A673 (cell line): ENCODE data around the gene RIN2. TPM values are rescaled to one million over a fixed set of nuclear protein-coding genes. Genes with fewer than 3 reads are reported as not detected.
A peak's percentile ranks its signal among the peaks of the same experiment; 100 is the strongest.
"Not testable (repeated sequence)": the region's sequence is repeated elsewhere in the genome, so short reads cannot be mapped to it uniquely, and the experiment has no call there.

ENCODE experiments used
- BruUV-seq: library from RNA; stranded (reverse); fragments of 400-500 nt; replicated peaks from 2 replicates; lab custom pipeline; 2021; lab: Mats Ljungman, UMichigan
- CTCF ChIA-PET: fragments of 300-600 bp; sonication (Branson Sonifier 250); formaldehyde crosslinking; loops from one replicate; lab custom pipeline; 2022; ENCODE audit warnings: antibody characterized with exemption; lab: Charles Lee
- POLR2A ChIA-PET: fragments of 300-600 bp; sonication (Branson Sonifier 250); formaldehyde crosslinking; loops from one replicate; lab custom pipeline; 2022; ENCODE audit warnings: antibody characterized with exemption; ENCODE audit not compliant: low non-redundant PET; lab: Charles Lee
- DNase-seq: peaks from one replicate; pipeline ENCODE4 v3.0.0-alpha.2; 2015; ENCODE audit warnings: low spot score
- H3K27ac ChIP-seq: fragments of 200-600 bp; sonication (generic); 2 replicates; pipeline ENCODE4 v1.5.1; 2016; ENCODE audit warnings: mixed run types, low read depth, mild to moderate bottlenecking, mixed read lengths, antibody characterized with exemption, low read length; ENCODE audit not compliant: poor library complexity, severe bottlenecking
- H3K27me3 ChIP-seq: fragments of 200-600 bp; sonication (generic); replicated peaks from 2 replicates; pipeline ENCODE4 v1.6.1; 2017; ENCODE audit warnings: mixed run types, low read depth, mild to moderate bottlenecking, mixed read lengths, antibody characterized with exemption, low read length; ENCODE audit not compliant: insufficient read depth, poor library complexity
- H3K36me3 ChIP-seq: fragments of 200-600 bp; sonication (generic); 2 replicates; pipeline ENCODE4 v1.6.1; 2016; ENCODE audit warnings: mixed run types, mild to moderate bottlenecking, mixed read lengths, antibody characterized with exemption, low read length; ENCODE audit not compliant: insufficient read depth, poor library complexity, severe bottlenecking
- H3K4me1 ChIP-seq: fragments of 200-600 bp; sonication (generic); 2 replicates; pipeline ENCODE4 v1.6.1; 2017; ENCODE audit warnings: mixed run types, mild to moderate bottlenecking, mixed read lengths, antibody characterized with exemption, low read length; ENCODE audit not compliant: insufficient read depth, poor library complexity, severe bottlenecking
- H3K4me3 ChIP-seq: fragments of 200-600 bp; sonication (generic); 2 replicates; pipeline ENCODE4 v1.5.1; 2016; ENCODE audit warnings: low read depth, mixed run types, mild to moderate bottlenecking, mixed read lengths, low read length; ENCODE audit not compliant: poor library complexity, severe bottlenecking
- H3K9me3 ChIP-seq: fragments of 200-600 bp; sonication (generic); 2 replicates; pipeline ENCODE4 v1.6.1; 2016; ENCODE audit warnings: mixed run types, low read depth, mild to moderate bottlenecking, mixed read lengths, antibody characterized with exemption, low read length; ENCODE audit not compliant: poor library complexity, severe bottlenecking
- CTCF ChIP-seq: fragments of 300-800, 200-600 bp; sonication (generic); conservative IDR thresholded peaks from 2 replicates; pipeline ENCODE4 v1.5.1; 2017; ENCODE audit warnings: low read depth, mild to moderate bottlenecking, antibody characterized with exemption, low read length, moderate library complexity, mixed read lengths
- EZH2 ChIP-seq: fragments of 200-600 bp; sonication (generic); IDR thresholded peaks from 2 replicates; pipeline ENCODE4 v1.6.1; 2017; ENCODE audit warnings: borderline replicate concordance, low read depth, mild to moderate bottlenecking, mixed read lengths, antibody characterized with exemption, low read length; ENCODE audit not compliant: poor library complexity, severe bottlenecking
- intact Hi-C: fragments of 100-400 bp; cut with micrococcal nuclease; formaldehyde crosslinking; loops from one replicate; pipeline ENCODE4 v1.10.0; 2022; ENCODE audit not compliant: unreplicated experiment
- total RNA-seq: library from RNA; stranded (reverse); gene quantifications from 2 replicates; pipeline ENCODE4 v1.2.3, GENCODE V29; 2021

The RIN2 gene
- total RNA-seq, 1 experiment from 2014 or later = 14.6 TPM

- ChIA-PET POLR2A (no interaction called here), CTCF (no interaction called here)
- peak overlapping the region; percentile 58 for H3K27ac ChIP-seq
These were observed 7.9 kb upstream of the RIN2 start for GRCh38 chr20:19750101-19750606.

GRCh38 chr20:19750907-19751636, 7.0 kb upstream of the RIN2 start:
- no TSS peak for BruUV-seq
- H3K27ac ChIP-seq = peak overlapping the region; percentile 58
- no peaks in the 10 kb centered on the region for H3K9me3 ChIP-seq
- ChIA-PET CTCF (no interaction called here), POLR2A (no interaction called here)
- intact Hi-C loops = no loop called here
- DNase-seq = no peak
- TF ChIP-seq EZH2 (no peak), CTCF (no peak)
- peaks cover 28% of the 10 kb centered on the region for H3K4me1 ChIP-seq
- H3K27me3 ChIP-seq = no peaks in the 10 kb centered on the region
- no peak overlapping the region for H3K4me3 ChIP-seq
- no peaks in the 10 kb centered on the region for H3K36me3 ChIP-seq

More at GRCh38 chr20:19750101-19750606, 7.9 kb upstream of the RIN2 start:
- BruUV-seq = no TSS peak
- H3K36me3 ChIP-seq = no peaks in the 10 kb centered on the region
- no peak overlapping the region for H3K4me3 ChIP-seq
- H3K9me3 ChIP-seq = no peaks in the 10 kb centered on the region
- intact Hi-C loops = no loop called here
- no peak for TF ChIP-seq CTCF
- no peak for TF ChIP-seq EZH2
- peak; percentile 72 for DNase-seq
- H3K4me1 ChIP-seq = peaks cover 28% of the 10 kb centered on the region
- H3K27me3 ChIP-seq = no peaks in the 10 kb centered on the region

DNA sequence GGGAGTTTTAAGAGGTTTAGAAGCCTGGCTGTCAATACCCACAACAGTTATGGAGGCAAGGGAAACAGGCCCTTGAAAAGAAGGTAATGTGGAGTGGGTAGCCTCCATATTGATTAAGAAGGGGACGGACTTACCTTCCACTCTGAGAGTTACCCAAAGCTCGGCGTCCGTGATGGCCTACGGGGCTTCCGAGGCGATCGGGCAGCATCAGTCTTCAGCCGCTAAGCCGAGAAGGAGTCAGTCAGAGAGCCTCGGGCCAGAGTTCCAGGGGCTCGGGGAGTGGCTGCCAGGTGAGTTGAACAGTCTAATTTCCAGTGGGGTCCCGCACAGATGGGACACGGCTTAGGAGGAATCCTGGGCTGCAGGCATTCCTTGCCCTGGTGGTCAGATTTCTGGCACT, 3.9 kb upstream of the RIN2 start:
- BruUV-seq, H3K27ac ChIP-seq, intact Hi-C loops, DNase-seq, H3K9me3 ChIP-seq, H3K36me3 ChIP-seq, CTCF ChIA-PET, H3K27me3 ChIP-seq, POLR2A ChIA-PET, H3K4me3 ChIP-seq: not testable (repeated sequence)
- peaks cover 32% of the 10 kb centered on the region for H3K4me1 ChIP-seq
